T-helper 1 cell (primary cell): Measurements from ENCODE around the gene SPECC1.
"Not testable (repeated sequence)": the region's sequence is repeated elsewhere in the genome, so short reads cannot be mapped to it uniquely, and the experiment has no call there.

Experiments used
- DNase-seq, 5 donors: peaks; one replicate each; pipeline ENCODE4 v3.0.0-alpha.2; 2012 to 2020

Gene SPECC1

DNA sequence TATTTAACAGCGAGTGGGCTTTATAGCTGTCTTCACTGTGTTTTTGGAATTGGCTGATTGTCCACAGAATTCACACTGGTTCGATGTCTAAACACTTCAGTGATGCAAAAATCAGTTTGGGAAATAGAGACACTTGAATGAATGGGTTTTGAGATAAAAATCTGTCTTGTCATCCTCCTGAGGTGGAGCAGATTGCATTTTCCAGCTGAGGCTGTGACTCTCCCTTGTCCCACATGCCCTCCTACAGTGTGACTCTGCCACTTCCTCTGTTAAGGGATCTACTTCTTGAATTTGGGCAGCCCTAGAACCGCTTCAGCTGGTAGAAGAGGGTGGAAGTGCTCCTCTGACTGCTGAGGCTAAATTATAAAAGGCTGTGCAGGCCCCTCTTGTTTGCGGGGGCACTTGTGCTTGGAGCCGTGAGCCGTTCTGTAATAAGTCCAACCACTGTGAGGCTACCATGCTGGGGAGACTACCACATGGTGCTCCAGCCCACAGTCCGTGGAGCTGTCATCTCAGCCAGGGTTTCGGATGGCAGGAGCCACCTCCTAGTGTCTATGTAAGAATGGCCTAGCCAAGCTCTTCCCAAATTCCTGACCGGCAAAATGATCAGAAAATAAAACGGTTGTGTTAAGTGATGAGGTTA is 175.9 kb downstream of the SPECC1 start:
- DNase-seq = no peak

DNA sequence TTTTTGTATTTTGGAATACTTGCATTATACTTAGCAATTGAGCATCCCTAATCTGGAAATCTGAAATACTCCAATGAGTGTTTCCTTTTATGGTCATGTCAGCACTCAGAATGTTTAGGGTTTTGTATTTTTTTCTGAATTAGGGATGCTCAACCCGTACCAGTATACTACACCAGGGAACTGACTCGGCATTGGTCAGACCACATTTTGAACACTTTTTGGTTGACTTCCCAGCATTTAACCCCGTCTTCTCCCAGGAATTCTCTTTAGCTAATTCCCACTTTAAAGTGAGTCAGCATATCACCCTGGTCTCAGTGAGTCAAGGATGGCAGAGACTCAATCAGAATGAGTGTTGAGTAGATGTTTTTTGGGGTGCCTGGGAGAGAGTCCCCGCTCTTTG is 177.9 kb downstream of the SPECC1 start:
- DNase-seq = no peak

DNA sequence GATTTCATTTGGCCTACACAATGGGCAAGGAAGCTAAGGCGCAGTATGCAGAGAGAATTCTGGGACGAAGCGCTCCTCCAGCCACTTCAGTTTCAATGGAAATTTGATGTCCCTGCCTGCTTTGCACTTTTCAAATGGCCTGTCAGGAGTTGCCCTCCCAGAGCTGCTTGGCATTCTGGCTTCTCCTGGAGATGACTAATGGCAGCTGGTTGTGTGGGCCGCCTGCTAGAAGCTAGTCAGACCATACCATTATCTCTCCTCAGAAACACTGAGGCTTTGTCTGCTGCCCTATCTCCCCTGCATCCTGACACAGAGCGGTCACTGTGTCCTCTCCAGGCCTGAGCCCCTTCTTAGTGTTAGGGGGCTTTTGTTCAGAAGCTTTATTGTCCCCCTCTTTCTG is 180.1 kb downstream of the SPECC1 start:
- DNase-seq = no peak

DNA sequence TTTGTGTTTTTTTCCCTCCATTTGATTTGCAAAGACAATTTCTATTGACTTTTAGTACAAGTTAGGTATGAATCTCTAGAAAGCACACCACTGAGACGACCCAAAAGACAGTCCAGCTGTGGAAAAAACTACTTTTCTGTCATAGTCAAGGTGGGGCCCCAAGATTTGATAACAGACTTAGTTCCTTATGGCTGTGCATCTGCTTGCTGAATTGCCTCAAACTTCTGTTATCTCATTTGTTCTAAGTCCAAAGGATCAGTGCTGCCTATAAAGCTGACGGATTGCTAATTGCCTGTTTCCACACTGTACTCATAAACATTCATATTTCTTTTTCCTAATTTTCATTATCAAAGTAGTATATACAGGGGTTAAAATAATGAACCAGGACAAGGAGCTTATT is 180.8 kb downstream of the SPECC1 start:
- DNase-seq = no peak

DNA sequence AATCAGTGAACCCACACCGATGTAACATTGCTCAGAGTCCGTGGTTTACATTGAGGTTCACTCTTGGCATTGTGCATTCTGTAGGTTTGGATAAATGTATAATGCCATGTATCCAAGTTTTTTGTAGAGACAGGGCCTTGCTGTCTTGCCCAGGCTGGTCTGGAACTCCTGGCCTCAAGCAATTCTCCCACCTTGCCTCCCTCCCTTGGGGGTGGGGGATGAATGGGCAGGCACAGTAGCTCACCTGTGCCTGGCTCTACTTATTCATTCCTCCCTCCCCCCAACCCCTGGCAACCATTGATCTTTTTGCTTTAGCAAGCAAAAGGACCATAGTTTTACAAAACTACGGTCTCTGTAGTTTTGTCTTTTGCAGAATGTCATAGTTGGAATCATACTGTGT is 181.4 kb downstream of the SPECC1 start:
- DNase-seq = no peak

DNA sequence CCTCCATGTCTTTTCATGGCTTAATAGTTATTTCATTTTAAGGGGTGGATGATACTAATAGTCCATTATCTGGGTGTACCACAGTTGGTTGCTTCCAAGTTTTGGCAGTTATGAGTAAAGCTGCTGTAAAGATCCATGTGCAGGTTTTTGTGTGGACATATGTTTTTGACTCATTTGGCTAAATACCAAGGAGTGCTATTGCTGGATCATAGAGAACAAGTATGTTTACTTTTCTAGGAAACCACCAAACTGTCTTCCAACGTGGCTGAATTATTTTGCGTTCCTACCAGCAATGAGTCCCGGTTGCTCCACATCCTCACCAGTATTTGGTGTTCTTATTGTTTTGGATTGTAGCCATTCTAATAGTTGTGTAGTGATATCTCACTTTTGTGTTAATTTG is 181.9 kb downstream of the SPECC1 start:
- DNase-seq = no peak

DNA sequence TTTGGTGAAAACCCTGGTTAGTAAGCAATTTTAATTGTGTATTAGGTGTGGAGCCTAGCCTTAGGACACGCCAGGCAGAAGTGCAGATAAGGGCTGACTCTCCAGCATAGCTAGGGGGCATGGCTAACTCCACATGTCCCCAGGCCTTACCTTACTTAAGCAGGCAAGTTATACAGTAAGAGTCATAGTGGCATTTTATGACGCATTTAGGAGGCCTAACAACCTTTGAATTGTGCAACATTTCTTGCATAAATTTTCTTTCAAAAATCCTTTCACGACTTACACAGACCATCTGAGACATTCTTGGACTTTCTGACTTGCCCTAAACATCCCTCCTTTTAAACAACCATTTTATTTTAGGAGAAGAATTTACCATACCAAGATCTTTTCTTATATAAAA is 187.1 kb downstream of the SPECC1 start:
- not testable (repeated sequence) for DNase-seq

DNA sequence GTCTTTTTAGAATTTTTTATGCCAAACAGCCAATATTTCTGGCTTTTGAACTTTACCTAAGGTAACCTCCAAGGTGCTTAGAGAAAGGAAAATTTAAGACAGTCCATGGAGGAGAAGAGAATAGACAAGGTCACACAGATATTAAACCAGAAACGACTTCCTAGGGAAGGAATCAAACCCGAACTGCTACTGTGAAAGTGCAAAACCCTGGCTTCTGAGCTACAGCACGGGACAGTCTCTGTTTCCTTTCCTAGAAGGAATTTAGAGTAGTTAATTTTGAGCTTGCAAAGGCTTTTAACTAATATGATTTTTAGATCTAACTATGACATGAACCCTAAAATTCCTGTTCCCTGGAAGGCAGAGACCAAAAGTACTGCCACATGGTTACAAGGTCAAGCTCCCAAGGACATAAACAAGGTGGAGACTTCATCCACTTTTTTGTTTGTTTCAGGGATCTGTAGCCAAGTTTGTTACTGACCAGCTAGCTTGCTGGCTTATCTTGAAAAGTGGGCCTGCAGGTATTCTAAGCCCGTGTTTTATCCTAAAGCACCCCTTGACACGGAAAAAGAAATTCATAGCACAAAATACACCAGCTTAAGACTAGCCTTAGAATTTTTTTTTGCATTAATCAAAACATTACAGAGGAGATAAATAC is 188.2 kb downstream of the SPECC1 start:
- DNase-seq = no peak

DNA sequence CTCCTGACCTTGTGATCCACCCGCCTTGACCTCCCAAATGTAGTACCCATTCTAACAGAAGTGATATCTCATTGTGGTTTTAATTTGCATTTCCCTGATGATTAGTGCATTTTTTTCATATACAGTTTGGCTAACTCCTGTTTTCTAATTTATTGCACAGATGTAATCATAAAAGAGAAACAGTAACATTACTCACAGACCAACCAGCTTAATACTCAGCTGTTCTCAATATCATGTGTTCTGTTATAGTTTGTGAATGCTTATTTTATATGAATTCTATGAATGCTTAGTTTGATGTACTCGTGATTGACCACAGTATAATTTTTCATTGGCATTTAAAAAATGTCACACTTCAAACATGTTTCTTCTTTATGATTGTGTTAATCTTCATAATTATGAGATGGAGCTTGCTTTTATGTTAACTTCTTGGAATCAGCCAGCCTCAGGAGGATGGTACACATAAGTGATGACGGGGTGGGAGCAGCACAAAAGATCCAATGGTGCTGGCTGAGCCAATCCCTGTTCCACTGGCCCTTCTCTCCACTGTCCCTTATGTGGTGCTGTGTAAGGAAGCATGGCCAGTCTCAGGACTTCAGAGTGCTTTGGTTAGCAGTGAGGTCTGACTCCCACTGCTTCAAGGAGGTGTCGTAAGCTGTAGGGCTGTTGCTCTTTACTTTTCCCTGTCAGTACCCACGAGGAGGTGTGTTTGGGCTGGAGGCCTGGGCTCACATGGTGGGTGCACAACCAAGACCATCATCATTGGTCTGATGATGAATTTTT is 191.0 kb downstream of the SPECC1 start:
- DNase-seq = no peak

DNA sequence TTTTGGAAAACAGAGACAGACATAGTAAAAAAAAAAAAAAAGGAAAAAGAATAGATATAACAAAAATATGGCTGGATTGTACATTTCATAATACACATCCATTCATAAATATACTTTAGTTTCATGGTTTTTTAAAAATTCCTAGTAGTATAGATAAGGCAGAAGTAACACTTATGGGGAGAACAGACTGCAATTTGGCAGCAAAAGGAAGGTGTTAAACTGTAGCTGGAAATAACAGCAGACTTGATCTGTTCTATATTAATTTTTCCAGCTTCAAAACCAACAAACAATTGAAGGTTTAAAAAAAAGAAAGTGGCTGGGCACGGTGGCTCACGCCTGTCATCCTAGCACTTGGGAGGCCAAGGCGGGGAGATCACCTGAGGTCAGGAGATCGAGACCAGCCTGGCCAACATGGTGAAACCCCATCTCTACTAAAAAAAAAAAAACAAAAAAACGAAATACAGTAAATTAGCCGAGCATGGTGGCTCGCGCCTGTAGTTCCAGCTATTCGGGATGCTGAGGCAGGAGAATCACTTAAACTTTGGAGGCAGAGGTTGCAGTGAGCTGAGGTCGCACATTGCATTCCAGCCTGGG is 191.8 kb downstream of the SPECC1 start:
- DNase-seq = no peak

DNA sequence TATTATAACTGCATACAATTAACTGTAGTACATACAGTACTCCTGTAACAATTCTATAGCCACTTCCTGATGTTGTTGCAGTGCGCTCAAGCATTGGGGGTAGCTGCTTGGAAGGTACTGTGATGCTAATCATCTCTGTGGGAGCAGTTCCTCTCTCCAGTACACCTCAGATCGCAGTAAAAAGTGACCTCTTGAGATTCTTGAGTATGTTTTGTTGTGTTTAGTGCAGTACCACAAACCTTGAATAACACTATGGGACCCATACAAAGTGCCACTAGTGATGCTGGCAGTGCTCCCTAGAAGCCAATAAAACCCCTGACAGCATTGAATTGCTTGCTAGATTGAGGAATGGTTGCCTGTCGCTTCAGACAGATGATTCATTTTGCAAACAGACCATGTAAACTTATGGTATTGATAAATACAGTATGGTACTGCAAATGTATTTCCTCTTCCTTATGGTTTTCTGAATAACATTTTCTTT is 193.0 kb downstream of the SPECC1 start:
- DNase-seq = no peak

DNA sequence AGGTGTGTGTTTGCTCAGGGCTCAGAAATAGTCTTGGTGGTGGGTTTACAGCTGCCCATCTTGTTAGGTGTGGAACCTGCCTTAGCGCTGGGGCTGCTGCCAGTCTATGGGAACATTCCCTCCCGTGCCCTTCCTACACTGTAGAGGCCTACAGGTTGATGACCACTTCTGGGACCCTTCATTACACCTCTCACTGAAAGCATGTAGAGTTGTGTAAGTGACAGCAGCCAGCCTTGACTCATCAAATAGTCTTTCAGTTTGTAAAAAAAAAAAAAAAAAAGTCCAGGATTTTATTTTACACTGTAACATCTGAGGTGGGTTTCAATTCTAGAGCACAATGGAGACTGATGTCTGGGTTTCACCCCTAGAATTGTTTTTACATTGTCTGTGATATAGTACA is 193.9 kb downstream of the SPECC1 start:
- no peak for DNase-seq

DNA sequence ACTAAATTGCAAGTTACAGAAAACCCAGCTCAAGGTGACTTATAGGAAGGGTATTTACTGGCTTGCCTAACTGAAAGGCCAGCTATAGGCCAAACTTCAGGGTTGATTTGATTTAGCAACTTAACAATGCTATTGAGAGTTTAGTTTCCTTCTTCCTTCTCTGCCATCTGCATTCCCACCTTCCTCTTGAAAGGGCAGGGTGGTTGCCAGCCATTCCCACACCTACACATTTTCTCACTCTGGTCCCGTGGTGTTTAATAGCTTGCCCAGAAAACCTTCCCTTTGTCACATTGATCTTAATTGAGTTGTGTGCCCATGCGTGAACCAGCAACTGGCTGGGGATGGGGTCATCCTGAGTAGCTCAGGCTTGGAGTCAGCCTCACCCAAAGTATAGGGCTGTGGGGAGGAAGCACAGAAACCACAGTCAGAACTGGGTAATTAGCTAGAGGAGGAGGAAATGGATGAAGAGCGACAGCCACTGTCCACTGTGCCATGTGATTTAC is 194.7 kb downstream of the SPECC1 start:
- no peak for DNase-seq

DNA sequence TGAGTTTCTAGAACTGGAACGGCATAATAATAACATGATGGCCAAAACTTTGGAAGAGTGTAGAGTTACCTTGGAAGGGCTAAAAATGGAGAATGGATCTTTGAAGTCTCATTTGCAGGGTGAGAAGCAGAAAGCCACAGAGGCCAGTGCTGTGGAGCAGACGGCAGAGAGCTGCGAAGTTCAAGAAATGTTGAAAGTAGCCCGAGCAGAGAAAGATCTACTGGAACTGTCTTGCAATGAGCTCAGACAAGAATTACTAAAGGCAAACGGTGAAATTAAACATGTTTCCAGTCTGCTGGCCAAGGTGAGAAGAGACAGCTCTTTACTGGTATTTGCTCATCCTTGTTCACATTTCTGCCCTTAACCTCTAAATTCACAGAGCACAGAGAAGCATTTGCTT is 196.4 kb downstream of the SPECC1 start:
- no peak for DNase-seq

DNA sequence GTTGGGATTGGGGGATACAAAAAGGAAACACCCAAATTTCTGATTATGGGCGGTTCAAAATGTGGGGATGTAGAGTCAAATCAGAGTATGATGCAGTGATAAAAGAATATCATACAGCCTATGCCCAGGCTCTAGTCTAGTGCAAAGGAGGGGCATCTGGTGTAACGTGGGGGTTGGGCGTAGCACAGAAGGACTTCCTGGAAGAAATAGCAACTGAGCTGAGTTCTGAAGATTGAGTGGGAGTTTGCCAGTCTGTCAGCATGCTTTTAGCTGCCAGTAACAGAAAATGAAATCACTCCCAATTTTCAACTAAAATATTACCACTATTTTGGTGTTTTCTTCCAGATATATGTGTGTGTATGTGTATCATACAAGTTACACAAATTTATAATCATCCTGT is 196.9 kb downstream of the SPECC1 start:
- no peak for DNase-seq

DNA sequence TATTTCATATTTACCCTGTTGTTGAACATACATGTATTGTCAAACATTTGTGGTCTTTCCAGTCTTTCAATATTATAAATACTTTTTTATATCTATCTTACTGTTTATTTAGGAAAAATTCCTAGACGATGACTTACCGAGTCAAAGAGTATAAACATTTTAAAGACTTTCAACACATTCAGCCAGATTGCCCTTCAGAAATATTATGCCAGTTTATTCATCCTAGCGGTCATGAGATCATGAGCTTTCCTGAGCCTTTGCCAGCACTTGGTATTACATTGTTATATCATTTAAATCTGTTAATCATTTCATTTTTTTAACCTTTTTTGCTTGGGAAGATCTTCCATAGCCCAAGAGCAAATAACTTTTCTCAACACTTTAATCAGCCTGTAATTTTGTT is 197.4 kb downstream of the SPECC1 start:
- DNase-seq = no peak

DNA sequence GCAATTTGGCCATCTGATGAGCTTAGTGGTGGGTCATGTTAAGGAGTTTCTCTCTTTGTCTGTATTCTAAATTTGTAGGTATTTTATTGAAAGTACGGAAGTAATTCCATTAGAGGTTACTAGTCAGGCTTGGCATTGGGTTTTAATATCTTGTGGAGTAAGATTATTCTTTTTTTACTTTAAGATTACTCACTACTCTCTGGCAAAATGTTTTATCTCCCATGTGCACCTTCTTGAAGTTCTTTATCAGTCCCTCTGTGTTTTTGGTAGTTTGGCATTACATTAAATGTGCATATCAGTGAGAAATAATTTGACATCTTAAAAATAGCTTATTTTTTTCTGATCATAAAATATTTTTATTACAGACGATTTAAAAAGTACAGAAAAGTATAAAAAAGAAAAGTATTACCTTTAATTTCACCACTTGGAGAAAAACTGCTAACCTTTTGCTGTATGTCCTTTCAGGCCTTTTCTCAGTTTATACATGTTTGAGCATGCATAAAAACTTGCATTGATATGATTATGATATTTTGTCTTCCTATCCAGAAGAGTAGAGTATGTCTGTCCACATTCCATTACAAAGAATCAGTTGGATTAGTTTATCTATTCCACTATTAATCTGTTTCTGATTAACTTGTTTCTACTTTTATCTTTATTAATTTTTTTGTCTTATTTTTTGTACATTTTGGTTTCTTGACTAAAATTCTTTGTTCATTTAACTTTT is 198.3 kb downstream of the SPECC1 start:
- DNase-seq = no peak

DNA sequence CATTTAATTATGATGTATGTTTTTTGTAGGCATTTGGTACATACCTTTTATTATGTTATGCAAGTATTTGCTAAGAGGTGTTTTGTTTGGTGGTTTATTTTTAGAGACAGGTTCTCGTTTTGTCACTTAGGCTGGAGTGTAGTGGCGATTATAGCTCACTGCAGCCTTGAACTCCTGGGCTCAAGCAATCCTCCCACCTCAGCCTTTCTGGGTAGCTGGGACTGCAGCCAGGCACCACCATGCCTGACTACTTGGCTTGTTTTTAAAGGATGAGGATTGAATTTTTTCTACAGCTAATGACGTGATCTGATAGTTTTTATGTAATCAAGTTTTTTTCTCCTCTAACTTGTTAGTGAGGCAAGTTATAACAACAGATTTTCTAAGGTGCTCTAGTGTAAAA is 199.6 kb downstream of the SPECC1 start:
- no peak for DNase-seq

DNA sequence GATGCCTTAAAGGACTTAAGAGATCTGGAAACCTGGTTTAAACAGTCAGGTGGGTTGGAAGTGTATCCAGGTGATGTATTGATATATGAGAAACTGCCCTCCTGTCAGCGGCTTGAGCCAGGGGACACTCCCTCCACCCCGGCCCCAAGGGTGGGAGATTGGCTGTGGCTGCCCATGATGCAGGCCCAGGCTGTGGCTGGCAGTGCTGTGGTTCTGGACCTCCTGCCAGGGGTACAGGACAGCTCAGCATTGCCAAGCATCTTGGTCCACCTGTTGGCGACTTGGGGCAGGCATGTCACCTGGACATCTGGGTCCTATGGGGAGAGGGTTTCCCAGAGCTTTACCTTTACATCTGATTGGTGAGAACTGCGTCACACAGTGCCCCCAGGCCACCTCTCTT is 201.0 kb downstream of the SPECC1 start:
- no peak for DNase-seq

DNA sequence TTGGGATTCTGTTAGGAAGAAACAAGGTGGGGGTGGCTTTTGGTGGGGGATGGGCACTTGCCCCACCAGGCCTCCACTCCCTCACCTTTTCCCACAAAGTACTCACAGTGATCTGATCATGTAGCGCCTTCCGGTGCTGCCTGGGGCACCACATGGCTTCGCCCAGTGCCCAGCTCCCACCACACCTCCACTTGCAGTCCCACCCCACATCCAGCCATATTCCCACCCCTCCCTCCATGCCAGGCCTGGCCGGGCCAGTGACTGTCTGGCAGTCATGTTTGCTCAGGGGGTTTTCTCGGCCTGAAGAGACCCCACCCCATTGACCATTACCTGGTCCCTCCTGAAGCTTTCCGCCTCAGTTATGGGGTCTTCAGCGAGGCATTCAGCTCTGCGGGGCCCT is 201.5 kb downstream of the SPECC1 start:
- DNase-seq = no peak

DNA sequence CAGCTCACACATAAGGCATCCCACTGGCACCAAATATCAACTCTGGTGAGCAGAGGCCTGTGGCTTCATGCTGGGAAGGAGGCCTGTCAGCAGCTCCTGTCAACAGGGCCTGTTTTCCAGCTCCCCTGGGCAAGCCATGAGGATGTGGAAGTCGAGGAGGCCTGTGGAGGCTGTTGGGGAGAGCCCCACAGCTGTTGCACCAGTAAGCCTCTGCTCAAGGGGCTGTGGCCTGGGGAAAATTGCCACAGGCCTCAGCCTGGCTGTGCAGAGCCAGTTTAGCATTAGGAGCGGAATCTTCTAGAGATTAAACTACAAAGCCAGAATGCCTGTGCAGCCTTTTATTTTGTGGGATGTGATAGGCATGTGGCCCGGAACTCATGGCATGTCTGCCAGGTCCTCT is 202.1 kb downstream of the SPECC1 start:
- no peak for DNase-seq

DNA sequence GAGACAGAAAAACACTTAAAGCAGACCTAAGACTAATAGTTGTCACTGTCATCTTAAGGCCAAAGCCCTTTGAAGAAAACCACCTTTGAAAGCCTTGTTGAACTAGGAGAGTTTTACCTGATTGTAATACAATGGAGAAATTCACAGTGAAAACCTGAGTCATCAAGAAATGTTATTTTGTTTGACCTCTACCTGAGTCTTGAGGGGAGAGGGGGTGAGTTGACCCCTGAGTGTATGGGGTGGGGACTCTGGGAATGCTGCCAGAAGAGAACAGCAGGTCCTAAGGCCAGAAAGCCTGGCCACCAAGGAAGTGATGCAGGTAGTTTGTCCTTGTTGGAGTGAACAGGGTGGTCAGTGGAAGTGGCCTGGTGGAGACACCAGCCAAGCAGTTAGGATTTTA is 204.3 kb downstream of the SPECC1 start:
- DNase-seq = no peak

DNA sequence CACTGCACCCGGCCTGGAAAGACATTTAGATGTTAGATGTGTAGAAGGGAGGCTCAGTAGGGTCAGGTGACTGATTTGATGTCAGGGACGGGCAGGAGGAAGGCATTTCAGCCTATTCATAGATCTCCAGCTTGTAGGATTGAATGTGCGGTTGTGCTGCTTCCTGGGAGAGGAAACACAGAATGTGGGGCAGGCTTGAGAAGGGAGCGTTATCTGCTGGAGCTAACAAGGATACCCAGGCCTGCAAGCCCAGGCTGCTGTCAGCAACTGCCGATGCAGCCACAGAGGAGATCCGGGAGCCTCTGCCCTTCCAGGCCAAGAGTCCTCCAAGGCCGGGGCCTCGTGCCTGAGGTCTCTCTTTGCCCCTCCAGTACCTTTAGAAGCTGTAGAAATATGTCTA is 205.6 kb downstream of the SPECC1 start:
- DNase-seq = no peak
